HEK293 (cell line): ENCODE results near the gene GLB1L2.

Source experiments
- CTCF ChIA-PET: fragments of 350-600 bp; formaldehyde crosslinking; extraction: SDS; loops from one replicate; lab custom pipeline; 2021; ENCODE audit warnings: antibody characterized with exemption; lab: Yijun Ruan, JAX
- POLR2A ChIA-PET: fragments of 300-600 bp; formaldehyde crosslinking; extraction: SDS; loops from one replicate; lab custom pipeline; 2020; ENCODE audit warnings: antibody characterized with exemption, inconsistent platforms; lab: Yijun Ruan, JAX
- H3K27ac ChIP-seq: fragments of 200-500 bp; sonication (Bioruptor generic); 2 replicates; pipeline ENCODE4 v1.5.1; 2014; ENCODE audit warnings: low read depth, low read length, control low read depth, inconsistent platforms; ENCODE audit errors: extremely low read depth
- H3K36me3 ChIP-seq, 2 experiments: fragments of 200-500 bp in 1 of 2; sonication (Bioruptor generic) in 1 of 2; 1 replicate in 1 of 2; 2 replicates in 1 of 2; pipeline ENCODE4 v1.5.1; 2014 to 2017; ENCODE audit warnings: inconsistent platforms in 2 of 2, low read length in 2 of 2; ENCODE audit not compliant: control insufficient read depth in 2 of 2, insufficient read depth in 1 of 2
- H3K4me1 ChIP-seq: fragments of 200-500 bp; sonication (Bioruptor generic); 2 replicates; pipeline ENCODE4 v1.5.1; 2014; ENCODE audit warnings: mild to moderate bottlenecking, low read length, inconsistent platforms; ENCODE audit not compliant: control insufficient read depth, insufficient read depth
- H3K4me3 ChIP-seq: 2 replicates; pipeline ENCODE4 v1.5.1; 2011; ENCODE audit warnings: low read depth, mild to moderate bottlenecking, control low read depth, low read length, moderate library complexity
- H3K9me3 ChIP-seq: fragments of 200-500 bp; sonication (Bioruptor generic); 2 replicates; pipeline ENCODE4 v1.5.1; 2014; ENCODE audit warnings: low read depth, low read length, inconsistent platforms; ENCODE audit not compliant: control insufficient read depth, insufficient read depth
- GLI2 ChIP-seq: fragments of 450-650 bp; formaldehyde crosslinking; IDR thresholded peaks from 2 replicates; pipeline ENCODE4; 2017; ENCODE audit warnings: missing biosample characterization, missing genetic modification characterization, low read depth, borderline replicate concordance
- KLF1 ChIP-seq: fragments of 450-650 bp; formaldehyde crosslinking; IDR thresholded peaks from 2 replicates; pipeline ENCODE4 v1.5.1; 2016; ENCODE audit warnings: missing biosample characterization, missing genetic modification characterization
- REST ChIP-seq: fragments of 450-650 bp; formaldehyde crosslinking; IDR thresholded peaks from 2 replicates; pipeline ENCODE4 v1.5.1; 2016; ENCODE audit warnings: missing biosample characterization, missing genetic modification characterization
- YY2 ChIP-seq: fragments of 450-650 bp; formaldehyde crosslinking; IDR thresholded peaks from 2 replicates; pipeline ENCODE4 v1.5.1; 2016; ENCODE audit warnings: missing biosample characterization, missing genetic modification characterization
- ZBTB20 ChIP-seq: fragments of 450-650 bp; formaldehyde crosslinking; IDR thresholded peaks from 2 replicates; pipeline ENCODE4 v1.5.1; 2016; ENCODE audit warnings: missing biosample characterization, missing genetic modification characterization
- ZBTB48 ChIP-seq: fragments of 450-650 bp; formaldehyde crosslinking; IDR thresholded peaks from 2 replicates; pipeline ENCODE4 v1.5.1; 2016; ENCODE audit warnings: missing biosample characterization, missing genetic modification characterization
- ZNF132 ChIP-seq: fragments of 450-650 bp; formaldehyde crosslinking; IDR thresholded peaks from 2 replicates; pipeline ENCODE4 v1.5.1; 2017; ENCODE audit warnings: missing biosample characterization, missing genetic modification characterization, borderline replicate concordance
- ZNF16 ChIP-seq: fragments of 450-650 bp; formaldehyde crosslinking; IDR thresholded peaks from 2 replicates; pipeline ENCODE4 v1.5.1; 2016; ENCODE audit warnings: low read depth, missing biosample characterization, missing genetic modification characterization
- ZNF18 ChIP-seq: fragments of 450-650 bp; formaldehyde crosslinking; IDR thresholded peaks from 2 replicates; pipeline ENCODE4 v1.5.1; 2016; ENCODE audit warnings: missing biosample characterization, missing genetic modification characterization
- ZNF423 ChIP-seq: fragments of 450-650 bp; formaldehyde crosslinking; IDR thresholded peaks from 2 replicates; pipeline ENCODE4 v1.5.1; 2016; ENCODE audit warnings: missing biosample characterization, missing genetic modification characterization
- ZNF555 ChIP-seq: fragments of 450-650 bp; formaldehyde crosslinking; conservative IDR thresholded peaks from 2 replicates; pipeline ENCODE4 v1.5.1; 2017; ENCODE audit warnings: missing biosample characterization, mild to moderate bottlenecking, missing genetic modification characterization, inconsistent platforms
- ZNF596 ChIP-seq: fragments of 450-650 bp; IDR thresholded peaks from 2 replicates; pipeline ENCODE4 v1.5.0; 2018; ENCODE audit warnings: missing biosample characterization, mild to moderate bottlenecking, missing genetic modification characterization, moderate library complexity
- ZNF600 ChIP-seq: fragments of 450-650 bp; formaldehyde crosslinking; IDR thresholded peaks from 2 replicates; pipeline ENCODE4 v1.5.1; 2016; ENCODE audit warnings: missing biosample characterization, missing genetic modification characterization
- ZNF660 ChIP-seq: fragments of 450-650 bp; IDR thresholded peaks from 2 replicates; pipeline ENCODE4 v1.5.1; 2018; ENCODE audit warnings: missing biosample characterization, mild to moderate bottlenecking, missing genetic modification characterization
- ZNF707 ChIP-seq: fragments of 450-650 bp; formaldehyde crosslinking; IDR thresholded peaks from 2 replicates; pipeline ENCODE4 v1.5.1; 2016; ENCODE audit warnings: missing biosample characterization, missing genetic modification characterization
- ZNF747 ChIP-seq: fragments of 450-650 bp; formaldehyde crosslinking; IDR thresholded peaks from 2 replicates; pipeline ENCODE4 v1.5.1; 2016; ENCODE audit warnings: missing biosample characterization, missing genetic modification characterization
- TF ChIP-seq, protein P1 (sequence below): fragments of 450-650 bp; formaldehyde crosslinking; IDR thresholded peaks from 2 replicates; pipeline ENCODE4 v1.5.1; 2017; ENCODE audit warnings: missing biosample characterization, missing genetic modification characterization
- TF ChIP-seq, protein P2 (sequence below): fragments of 450-650 bp; formaldehyde crosslinking; IDR thresholded peaks from 2 replicates; pipeline ENCODE4 v1.5.1; 2016; ENCODE audit warnings: missing biosample characterization, missing genetic modification characterization

The GLB1L2 gene

GRCh38 chr11:134394311-134394710, 62.5 kb downstream of the GLB1L2 start:
- Histone ChIP-seq H3K4me3 (no peak overlapping the region), H3K9me3 (no peaks in the 10 kb centered on the region), H3K36me3 (no peaks in the 10 kb centered on the region), H3K27ac (no peak overlapping the region), H3K4me1 (no peaks in the 10 kb centered on the region)
- POLR2A ChIA-PET = no interaction called here
- CTCF ChIA-PET = no interaction called here
- TF ChIP-seq ZNF707 = no peak
- no peak for TF ChIP-seq YY2 (tag by site-specific recombination)
- no peak for TF ChIP-seq ZNF747 (tag by site-specific recombination)
- TF ChIP-seq, protein P1, sequence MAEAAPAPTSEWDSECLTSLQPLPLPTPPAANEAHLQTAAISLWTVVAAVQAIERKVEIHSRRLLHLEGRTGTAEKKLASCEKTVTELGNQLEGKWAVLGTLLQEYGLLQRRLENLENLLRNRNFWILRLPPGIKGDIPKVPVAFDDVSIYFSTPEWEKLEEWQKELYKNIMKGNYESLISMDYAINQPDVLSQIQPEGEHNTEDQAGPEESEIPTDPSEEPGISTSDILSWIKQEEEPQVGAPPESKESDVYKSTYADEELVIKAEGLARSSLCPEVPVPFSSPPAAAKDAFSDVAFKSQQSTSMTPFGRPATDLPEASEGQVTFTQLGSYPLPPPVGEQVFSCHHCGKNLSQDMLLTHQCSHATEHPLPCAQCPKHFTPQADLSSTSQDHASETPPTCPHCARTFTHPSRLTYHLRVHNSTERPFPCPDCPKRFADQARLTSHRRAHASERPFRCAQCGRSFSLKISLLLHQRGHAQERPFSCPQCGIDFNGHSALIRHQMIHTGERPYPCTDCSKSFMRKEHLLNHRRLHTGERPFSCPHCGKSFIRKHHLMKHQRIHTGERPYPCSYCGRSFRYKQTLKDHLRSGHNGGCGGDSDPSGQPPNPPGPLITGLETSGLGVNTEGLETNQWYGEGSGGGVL (tag by site-specific recombination) = no peak
- TF ChIP-seq ZBTB20 (tag by site-specific recombination) = no peak
- TF ChIP-seq, protein P2, sequence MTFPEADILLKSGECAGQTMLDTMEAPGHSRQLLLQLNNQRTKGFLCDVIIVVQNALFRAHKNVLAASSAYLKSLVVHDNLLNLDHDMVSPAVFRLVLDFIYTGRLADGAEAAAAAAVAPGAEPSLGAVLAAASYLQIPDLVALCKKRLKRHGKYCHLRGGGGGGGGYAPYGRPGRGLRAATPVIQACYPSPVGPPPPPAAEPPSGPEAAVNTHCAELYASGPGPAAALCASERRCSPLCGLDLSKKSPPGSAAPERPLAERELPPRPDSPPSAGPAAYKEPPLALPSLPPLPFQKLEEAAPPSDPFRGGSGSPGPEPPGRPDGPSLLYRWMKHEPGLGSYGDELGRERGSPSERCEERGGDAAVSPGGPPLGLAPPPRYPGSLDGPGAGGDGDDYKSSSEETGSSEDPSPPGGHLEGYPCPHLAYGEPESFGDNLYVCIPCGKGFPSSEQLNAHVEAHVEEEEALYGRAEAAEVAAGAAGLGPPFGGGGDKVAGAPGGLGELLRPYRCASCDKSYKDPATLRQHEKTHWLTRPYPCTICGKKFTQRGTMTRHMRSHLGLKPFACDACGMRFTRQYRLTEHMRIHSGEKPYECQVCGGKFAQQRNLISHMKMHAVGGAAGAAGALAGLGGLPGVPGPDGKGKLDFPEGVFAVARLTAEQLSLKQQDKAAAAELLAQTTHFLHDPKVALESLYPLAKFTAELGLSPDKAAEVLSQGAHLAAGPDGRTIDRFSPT (tag by site-specific recombination) = no peak
- no peak for TF ChIP-seq ZNF555 (tag by site-specific recombination)
- TF ChIP-seq ZNF660 (tag by site-specific recombination) = no peak
- TF ChIP-seq GLI2 (tag by site-specific recombination) = no peak
- TF ChIP-seq ZNF596 = no peak
- TF ChIP-seq ZNF18 (tag by site-specific recombination) = no peak

- Histone ChIP-seq H3K4me3 (no peak overlapping the region), H3K9me3 (no peaks in the 10 kb centered on the region), H3K4me1 (no peaks in the 10 kb centered on the region), H3K36me3 (no peaks in the 10 kb centered on the region), H3K27ac (no peak overlapping the region)
- ChIA-PET POLR2A (no interaction called here), CTCF (no interaction called here)
- TF ChIP-seq ZBTB48 (tag by site-specific recombination) = no peak
- TF ChIP-seq KLF1 (tag by site-specific recombination) = 0 out of 2 replicates have a peak, but pooled peaks have one; percentile 29
- no peak for TF ChIP-seq ZNF16 (tag by site-specific recombination)
- no peak for TF ChIP-seq REST (tag by site-specific recombination)
- no peak for TF ChIP-seq ZNF600 (tag by site-specific recombination)
- TF ChIP-seq ZNF423 (tag by site-specific recombination) = no peak
- no peak for TF ChIP-seq ZNF132
- TF ChIP-seq, all 188 proteins: peak for 1
These were observed 63.2 kb downstream of the GLB1L2 start for GRCh38 chr11:134395002-134395401.
